ENCODE measurements around the gene REX1BD.

REX1BD gene

DNA sequence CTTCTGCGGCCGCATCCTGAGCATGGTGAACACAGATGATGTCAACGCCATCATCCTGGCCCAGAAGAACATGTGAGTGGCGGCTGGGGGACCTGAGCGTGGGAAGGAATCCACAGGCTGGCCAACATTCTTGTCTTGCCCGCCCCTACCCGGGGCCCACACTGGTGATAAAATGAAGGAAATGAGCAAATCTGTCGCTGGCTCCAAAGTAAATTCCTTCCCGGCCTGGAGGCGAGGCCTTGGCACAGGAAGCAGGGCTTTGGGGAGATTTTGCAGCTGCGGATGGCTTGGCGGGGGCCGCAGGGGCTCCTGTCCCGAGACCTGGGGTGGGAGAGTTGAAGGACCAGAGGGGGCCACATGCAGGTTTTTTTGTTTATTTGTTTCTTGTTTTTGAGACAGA, 26.5 kb upstream of the REX1BD start:
- TF ChIP-seq, protein P1, sequence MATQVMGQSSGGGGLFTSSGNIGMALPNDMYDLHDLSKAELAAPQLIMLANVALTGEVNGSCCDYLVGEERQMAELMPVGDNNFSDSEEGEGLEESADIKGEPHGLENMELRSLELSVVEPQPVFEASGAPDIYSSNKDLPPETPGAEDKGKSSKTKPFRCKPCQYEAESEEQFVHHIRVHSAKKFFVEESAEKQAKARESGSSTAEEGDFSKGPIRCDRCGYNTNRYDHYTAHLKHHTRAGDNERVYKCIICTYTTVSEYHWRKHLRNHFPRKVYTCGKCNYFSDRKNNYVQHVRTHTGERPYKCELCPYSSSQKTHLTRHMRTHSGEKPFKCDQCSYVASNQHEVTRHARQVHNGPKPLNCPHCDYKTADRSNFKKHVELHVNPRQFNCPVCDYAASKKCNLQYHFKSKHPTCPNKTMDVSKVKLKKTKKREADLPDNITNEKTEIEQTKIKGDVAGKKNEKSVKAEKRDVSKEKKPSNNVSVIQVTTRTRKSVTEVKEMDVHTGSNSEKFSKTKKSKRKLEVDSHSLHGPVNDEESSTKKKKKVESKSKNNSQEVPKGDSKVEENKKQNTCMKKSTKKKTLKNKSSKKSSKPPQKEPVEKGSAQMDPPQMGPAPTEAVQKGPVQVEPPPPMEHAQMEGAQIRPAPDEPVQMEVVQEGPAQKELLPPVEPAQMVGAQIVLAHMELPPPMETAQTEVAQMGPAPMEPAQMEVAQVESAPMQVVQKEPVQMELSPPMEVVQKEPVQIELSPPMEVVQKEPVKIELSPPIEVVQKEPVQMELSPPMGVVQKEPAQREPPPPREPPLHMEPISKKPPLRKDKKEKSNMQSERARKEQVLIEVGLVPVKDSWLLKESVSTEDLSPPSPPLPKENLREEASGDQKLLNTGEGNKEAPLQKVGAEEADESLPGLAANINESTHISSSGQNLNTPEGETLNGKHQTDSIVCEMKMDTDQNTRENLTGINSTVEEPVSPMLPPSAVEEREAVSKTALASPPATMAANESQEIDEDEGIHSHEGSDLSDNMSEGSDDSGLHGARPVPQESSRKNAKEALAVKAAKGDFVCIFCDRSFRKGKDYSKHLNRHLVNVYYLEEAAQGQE (IDR thresholded peaks at IDR 0.05; ENCODE audit: insufficient replicate concordance, low read depth) = no peak
- TF ChIP-seq SPI1 (IDR thresholded peaks at IDR 0.05; ENCODE audit: borderline replicate concordance, low read depth) = no peak
- TF ChIP-seq GABPA (IDR thresholded peaks at IDR 0.05; ENCODE audit: low read depth) = no peak
- no peak for TF ChIP-seq POLR2AphosphoS5 (IDR thresholded peaks at IDR 0.05; ENCODE audit: low read depth)
- Histone ChIP-seq H3K27me3 (ENCODE audit: insufficient read depth, poor library complexity, severe bottlenecking) (no peaks in the 10 kb centered on the region), H3K4me3 (replicated peaks; ENCODE audit: insufficient read depth, low read length) (no peak overlapping the region), H3K27ac (replicated peaks) (no peak overlapping the region)
- DNase-seq (ENCODE audit: low read depth in 1 of 2, low spot score in 1 of 2) = no peak

DNA sequence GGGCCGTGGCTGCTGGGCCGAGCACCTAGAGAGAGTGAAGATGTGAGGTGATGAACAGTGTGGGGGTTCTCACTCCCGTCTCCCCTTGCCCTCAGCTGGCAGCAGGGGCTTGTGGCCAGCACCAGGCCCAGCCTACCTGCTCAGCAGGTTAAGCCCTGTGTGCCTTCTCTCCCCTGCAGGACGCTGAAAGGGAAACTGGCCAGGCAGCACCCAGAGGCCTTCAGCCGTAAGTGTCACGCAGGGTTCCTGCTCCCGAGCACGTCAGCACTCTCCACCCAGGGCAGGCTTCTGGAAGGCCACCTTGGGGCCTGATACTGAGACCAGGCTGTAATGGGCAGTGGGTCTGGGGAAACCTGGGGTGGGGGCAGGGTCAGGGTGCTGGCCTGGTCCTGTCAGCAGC, 21.6 kb upstream of the REX1BD start:
- TF ChIP-seq, protein P1 (IDR thresholded peaks at IDR 0.05; ENCODE audit: insufficient replicate concordance, low read depth) = no peak
- no peak for TF ChIP-seq SPI1 (IDR thresholded peaks at IDR 0.05; ENCODE audit: borderline replicate concordance, low read depth)
- no peak for TF ChIP-seq GABPA (IDR thresholded peaks at IDR 0.05; ENCODE audit: low read depth)
- TF ChIP-seq, protein P2, sequence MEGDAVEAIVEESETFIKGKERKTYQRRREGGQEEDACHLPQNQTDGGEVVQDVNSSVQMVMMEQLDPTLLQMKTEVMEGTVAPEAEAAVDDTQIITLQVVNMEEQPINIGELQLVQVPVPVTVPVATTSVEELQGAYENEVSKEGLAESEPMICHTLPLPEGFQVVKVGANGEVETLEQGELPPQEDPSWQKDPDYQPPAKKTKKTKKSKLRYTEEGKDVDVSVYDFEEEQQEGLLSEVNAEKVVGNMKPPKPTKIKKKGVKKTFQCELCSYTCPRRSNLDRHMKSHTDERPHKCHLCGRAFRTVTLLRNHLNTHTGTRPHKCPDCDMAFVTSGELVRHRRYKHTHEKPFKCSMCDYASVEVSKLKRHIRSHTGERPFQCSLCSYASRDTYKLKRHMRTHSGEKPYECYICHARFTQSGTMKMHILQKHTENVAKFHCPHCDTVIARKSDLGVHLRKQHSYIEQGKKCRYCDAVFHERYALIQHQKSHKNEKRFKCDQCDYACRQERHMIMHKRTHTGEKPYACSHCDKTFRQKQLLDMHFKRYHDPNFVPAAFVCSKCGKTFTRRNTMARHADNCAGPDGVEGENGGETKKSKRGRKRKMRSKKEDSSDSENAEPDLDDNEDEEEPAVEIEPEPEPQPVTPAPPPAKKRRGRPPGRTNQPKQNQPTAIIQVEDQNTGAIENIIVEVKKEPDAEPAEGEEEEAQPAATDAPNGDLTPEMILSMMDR (IDR thresholded peaks at IDR 0.05; ENCODE audit: insufficient read depth, low read length) = no peak
- no peak for TF ChIP-seq POLR2AphosphoS5 (IDR thresholded peaks at IDR 0.05; ENCODE audit: low read depth)
- H3K4me3 ChIP-seq (replicated peaks; ENCODE audit: insufficient read depth, low read length) = no peak overlapping the region
- H3K27ac ChIP-seq (replicated peaks) = no peak overlapping the region
- H3K27me3 ChIP-seq (ENCODE audit: insufficient read depth, poor library complexity, severe bottlenecking) = no peaks in the 10 kb centered on the region
- no peak for DNase-seq (ENCODE audit: low read depth in 1 of 2, low spot score in 1 of 2)

DNA sequence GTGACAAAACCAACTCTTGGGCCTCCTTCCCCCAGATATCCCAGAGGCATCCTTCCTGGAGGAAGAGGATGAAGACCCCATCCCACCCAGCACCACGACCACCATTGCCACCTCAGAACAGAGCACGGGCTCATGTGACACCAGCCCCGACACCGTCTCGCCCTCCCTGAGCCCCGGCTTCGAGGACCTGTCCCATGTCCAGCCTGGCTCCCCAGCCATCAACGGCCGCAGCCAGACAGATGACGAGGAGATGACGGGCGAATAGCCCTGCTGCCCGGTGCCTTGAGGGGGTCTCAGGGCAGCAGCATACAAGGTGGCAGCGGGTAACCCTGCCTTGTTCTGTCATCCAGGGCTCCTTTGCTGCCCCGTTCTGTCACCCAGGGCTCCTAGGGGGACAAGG, 20.2 kb upstream of the REX1BD start:
- no peak overlapping the region for H3K4me3 ChIP-seq (replicated peaks; ENCODE audit: insufficient read depth, low read length)
- no peaks in the 10 kb centered on the region for H3K27me3 ChIP-seq (ENCODE audit: insufficient read depth, poor library complexity, severe bottlenecking)
- DNase-seq (ENCODE audit: low read depth in 1 of 2, low spot score in 1 of 2) = no peak
- no peak overlapping the region for H3K27ac ChIP-seq (replicated peaks)
- TF ChIP-seq, protein P2 (IDR thresholded peaks at IDR 0.05; ENCODE audit: insufficient read depth, low read length) = no peak
- TF ChIP-seq, protein P1 (IDR thresholded peaks at IDR 0.05; ENCODE audit: insufficient replicate concordance, low read depth) = no peak
- TF ChIP-seq GABPA (IDR thresholded peaks at IDR 0.05; ENCODE audit: low read depth) = no peak
- no peak for TF ChIP-seq POLR2AphosphoS5 (IDR thresholded peaks at IDR 0.05; ENCODE audit: low read depth)
- no peak for TF ChIP-seq SPI1 (IDR thresholded peaks at IDR 0.05; ENCODE audit: borderline replicate concordance, low read depth)

Data from HL-60 (cell line).